Measurements from ENCODE around the gene ACTL8. TPM values are rescaled to one million over a fixed set of nuclear protein-coding genes. Genes with fewer than 3 reads are reported as not detected.

Gene ACTL8
- polyA plus RNA-seq, 1 experiment, result not detected

GRCh38 chr1:17711941-17712340, 43.2 kb upstream of the ACTL8 start:
- Histone ChIP-seq H3K4me3 (ENCODE audit: low read depth, low read length) (no peak overlapping the region), H3K27me3 (ENCODE audit: control insufficient read depth, insufficient read depth, low read length) (peaks cover 15% of the 10 kb centered on the region), H3K9me3 (ENCODE audit: control insufficient read depth, insufficient read depth, low read length) (peaks cover 7% of the 10 kb centered on the region; the same call in 1 of the 2 replicates), H3K27ac (ENCODE audit: low read depth, low read length) (no peak overlapping the region)
- POLR2A ChIA-PET, result no interaction called here
- no peak for TF ChIP-seq CTCF (IDR thresholded peaks at IDR 0.05; ENCODE audit: low read depth, low read length)
- DNase-seq (ENCODE audit: low read depth, low spot score), result no peak
- CTCF ChIA-PET, result no interaction called here

DNA sequence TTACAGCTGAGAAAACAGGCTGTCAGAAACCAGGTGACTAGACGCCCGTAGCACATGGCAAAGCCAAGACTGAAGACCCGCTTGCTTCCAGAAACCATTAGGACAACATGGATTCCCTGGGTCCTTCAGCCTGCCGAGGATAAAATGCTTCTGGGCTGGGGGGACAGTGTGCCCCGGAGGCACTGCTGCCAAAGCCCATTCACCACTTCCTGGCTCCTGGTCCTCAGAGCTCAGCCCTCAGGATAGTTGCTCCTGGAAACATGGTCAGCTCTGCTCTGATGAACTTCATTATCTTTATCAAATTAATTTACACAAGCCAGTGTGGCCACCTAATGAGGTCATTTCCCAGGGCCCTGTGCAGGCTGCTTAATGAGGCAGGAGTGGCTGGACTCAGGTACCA, 41.1 kb upstream of the ACTL8 start:
- DNase-seq (ENCODE audit: low read depth, low spot score), result no peak
- Histone ChIP-seq H3K9me3 (ENCODE audit: control insufficient read depth, insufficient read depth, low read length) (peaks cover 7% of the 10 kb centered on the region; the same call in 1 of the 2 replicates), H3K4me3 (ENCODE audit: low read depth, low read length) (no peak overlapping the region), H3K27ac (ENCODE audit: low read depth, low read length) (no peak overlapping the region), H3K27me3 (ENCODE audit: control insufficient read depth, insufficient read depth, low read length) (peaks cover 11% of the 10 kb centered on the region)
- TF ChIP-seq CTCF (IDR thresholded peaks at IDR 0.05; ENCODE audit: low read depth, low read length), result no peak
- POLR2A ChIA-PET, result no interaction called here
- CTCF ChIA-PET, result no interaction called here

- Histone ChIP-seq H3K27ac (ENCODE audit: low read depth, low read length) (no peak overlapping the region), H3K9me3 (ENCODE audit: control insufficient read depth, insufficient read depth, low read length) (no peaks in the 10 kb centered on the region), H3K4me3 (ENCODE audit: low read depth, low read length) (no peak overlapping the region), H3K27me3 (ENCODE audit: control insufficient read depth, insufficient read depth, low read length) (peaks cover 5% of the 10 kb centered on the region)
- ChIA-PET POLR2A (no interaction called here), CTCF (no interaction called here)
- no peak for DNase-seq (ENCODE audit: low read depth, low spot score)
- no peak for TF ChIP-seq CTCF (IDR thresholded peaks at IDR 0.05; ENCODE audit: low read depth, low read length)
Observed at GRCh38 chr1:17717594-17718535, 37.3 kb upstream of the ACTL8 start.

GRCh38 chr1:17719874-17720273, 35.3 kb upstream of the ACTL8 start:
- Histone ChIP-seq H3K9me3 (ENCODE audit: control insufficient read depth, insufficient read depth, low read length) (no peaks in the 10 kb centered on the region), H3K27ac (ENCODE audit: low read depth, low read length) (no peak overlapping the region), H3K27me3 (ENCODE audit: control insufficient read depth, insufficient read depth, low read length) (peaks cover 10% of the 10 kb centered on the region), H3K4me3 (ENCODE audit: low read depth, low read length) (no peak overlapping the region)
- CTCF ChIA-PET, result interaction anchor here (1.1 kb wide), 1 partner anchor 59 kb away, joined by 3 read pairs; no protein-coding TSS in a partner anchor
- no peak for TF ChIP-seq CTCF (IDR thresholded peaks at IDR 0.05; ENCODE audit: low read depth, low read length)
- DNase-seq (ENCODE audit: low read depth, low spot score), result no peak
- POLR2A ChIA-PET, result no interaction called here

- Histone ChIP-seq H3K27me3 (ENCODE audit: control insufficient read depth, insufficient read depth, low read length) (peaks cover 6% of the 10 kb centered on the region), H3K9me3 (ENCODE audit: control insufficient read depth, insufficient read depth, low read length) (no peaks in the 10 kb centered on the region), H3K27ac (ENCODE audit: low read depth, low read length) (no peak overlapping the region), H3K4me3 (ENCODE audit: low read depth, low read length) (no peak overlapping the region)
- POLR2A ChIA-PET, result no interaction called here
- no peak for TF ChIP-seq CTCF (IDR thresholded peaks at IDR 0.05; ENCODE audit: low read depth, low read length)
- no peak for DNase-seq (ENCODE audit: low read depth, low spot score)
- CTCF ChIA-PET, result no interaction called here
Observed at GRCh38 chr1:17721444-17721843, 33.7 kb upstream of the ACTL8 start.
